ENCODE results near the gene MS4A10. TPM values are rescaled to one million over a fixed set of nuclear protein-coding genes. Genes with fewer than 3 reads are reported as not detected.

MS4A10 gene
- total and polyA plus RNA-seq, 7 donors: 0.03 TPM; not detected in 6

GRCh38 chr11:60775420-60775961 lies 9.6 kb upstream of the MS4A10 start:
- WGBS, 3 donors: 9 to 12% (median 9%) methylated on average over 15 of the region's 15 CpGs
- no peaks in the 10 kb centered on the region for H3K9me3 ChIP-seq
- intact Hi-C loops (cut with DNase I): loop anchor here (5.0 kb wide), 1 partner anchor 122 kb away; no protein-coding TSS in a partner anchor
- H3K27me3 ChIP-seq (ENCODE audit: insufficient read depth in 3 of 3, low read length in 2 of 3): peaks cover 0 to 5% (median 0%) of the 10 kb centered on the region in 3 donors
- H3K4me3 ChIP-seq: no peak overlapping the region
- no peaks in the 10 kb centered on the region for H3K36me3 ChIP-seq (ENCODE audit: insufficient read depth in 1 of 2, low read depth in 1 of 2)
- DNase-seq: peak; percentile 76 to 81
- H3K27ac ChIP-seq: peak overlapping the region; percentile 42
- peak; percentile 90 to 93 (median 92) for ATAC-seq
- peak; percentile 89 for TF ChIP-seq CTCF (IDR thresholded peaks at IDR 0.05)
- H3K4me1 ChIP-seq: no peaks in the 10 kb centered on the region

- Histone ChIP-seq H3K27me3 (ENCODE audit: insufficient read depth in 3 of 3, low read length in 2 of 3) (peaks cover 0 to 5% (median 0%) of the 10 kb centered on the region in 3 donors), H3K27ac (peak overlapping the region; percentile 42), H3K4me3 (no peak overlapping the region), H3K4me1 (no peaks in the 10 kb centered on the region), H3K36me3 (ENCODE audit: insufficient read depth in 1 of 2, low read depth in 1 of 2) (no peaks in the 10 kb centered on the region), H3K9me3 (no peaks in the 10 kb centered on the region)
- no peak for ATAC-seq
- intact Hi-C loops (cut with DNase I): loop anchor here (5.0 kb wide), 1 partner anchor 121 kb away; no protein-coding TSS in a partner anchor
- WGBS, 3 donors: 71% methylated on average over 4 of the region's 4 CpGs
- TF ChIP-seq CTCF (IDR thresholded peaks at IDR 0.05): no peak
- no peak for DNase-seq
Observed at GRCh38 chr11:60776167-60776566, 9.0 kb upstream of the MS4A10 start.

GRCh38 chr11:60777106-60777505 lies 8.0 kb upstream of the MS4A10 start:
- H3K9me3 ChIP-seq: no peaks in the 10 kb centered on the region
- TF ChIP-seq CTCF (IDR thresholded peaks at IDR 0.05): no peak
- 35 to 44% (median 43%) methylated on average over 4 of the region's 4 CpGs for WGBS, 3 donors
- no peaks in the 10 kb centered on the region for H3K36me3 ChIP-seq (ENCODE audit: insufficient read depth in 1 of 2, low read depth in 1 of 2)
- peak overlapping the region; percentile 10 for H3K27ac ChIP-seq
- ATAC-seq (no peak), DNase-seq (no peak)
- H3K27me3 ChIP-seq (ENCODE audit: insufficient read depth in 3 of 3, low read length in 2 of 3): peaks cover 0 to 5% (median 0%) of the 10 kb centered on the region in 3 donors
- H3K4me3 ChIP-seq: no peak overlapping the region
- no peaks in the 10 kb centered on the region for H3K4me1 ChIP-seq
- intact Hi-C loops (cut with DNase I): loop anchor here (5.0 kb wide), 1 partner anchor 120 kb away; no protein-coding TSS in a partner anchor

- DNase-seq: no peak
- no peak for TF ChIP-seq CTCF (IDR thresholded peaks at IDR 0.05)
- 31 to 35% (median 33%) methylated on average over 2 of the region's 2 CpGs for WGBS, 3 donors
- Histone ChIP-seq H3K36me3 (ENCODE audit: insufficient read depth in 1 of 2, low read depth in 1 of 2) (no peaks in the 10 kb centered on the region), H3K9me3 (no peaks in the 10 kb centered on the region), H3K27me3 (ENCODE audit: insufficient read depth in 3 of 3, low read length in 2 of 3) (peaks cover 0 to 4% (median 0%) of the 10 kb centered on the region in 3 donors), H3K4me1 (no peaks in the 10 kb centered on the region), H3K4me3 (no peak overlapping the region), H3K27ac (peak overlapping the region; percentile 10)
- intact Hi-C loops (cut with DNase I): loop anchor here (5.0 kb wide), 1 partner anchor 120 kb away; no protein-coding TSS in a partner anchor
- ATAC-seq: no peak
Observed at GRCh38 chr11:60777572-60777971, 7.6 kb upstream of the MS4A10 start.

- Histone ChIP-seq H3K27ac (no peak overlapping the region), H3K4me1 (no peaks in the 10 kb centered on the region), H3K9me3 (no peaks in the 10 kb centered on the region), H3K27me3 (ENCODE audit: insufficient read depth in 3 of 3, low read length in 2 of 3) (no peaks in the 10 kb centered on the region), H3K4me3 (no peak overlapping the region), H3K36me3 (ENCODE audit: insufficient read depth in 1 of 2, low read depth in 1 of 2) (no peaks in the 10 kb centered on the region)
- no peak for TF ChIP-seq CTCF (IDR thresholded peaks at IDR 0.05)
- DNase-seq: no peak
- intact Hi-C loops (cut with DNase I): no loop called here
- WGBS, 3 donors: 87 to 92% (median 90%) methylated on average over 2 of the region's 2 CpGs
- no peak for ATAC-seq
Observed at GRCh38 chr11:60780065-60780464, 5.1 kb upstream of the MS4A10 start.

All from psoas muscle (tissue), 8 donors.